HG03520 (cell line): ENCODE data around the gene NLGN3.

Experiments
- ATAC-seq: cut with Tn5 transposase; IDR thresholded peaks from one replicate; pipeline ENCODE4 v1.9.1; 2021; ENCODE audit warnings: mild to moderate bottlenecking, moderate library complexity; ENCODE audit not compliant: unreplicated experiment

NLGN3 gene

DNA sequence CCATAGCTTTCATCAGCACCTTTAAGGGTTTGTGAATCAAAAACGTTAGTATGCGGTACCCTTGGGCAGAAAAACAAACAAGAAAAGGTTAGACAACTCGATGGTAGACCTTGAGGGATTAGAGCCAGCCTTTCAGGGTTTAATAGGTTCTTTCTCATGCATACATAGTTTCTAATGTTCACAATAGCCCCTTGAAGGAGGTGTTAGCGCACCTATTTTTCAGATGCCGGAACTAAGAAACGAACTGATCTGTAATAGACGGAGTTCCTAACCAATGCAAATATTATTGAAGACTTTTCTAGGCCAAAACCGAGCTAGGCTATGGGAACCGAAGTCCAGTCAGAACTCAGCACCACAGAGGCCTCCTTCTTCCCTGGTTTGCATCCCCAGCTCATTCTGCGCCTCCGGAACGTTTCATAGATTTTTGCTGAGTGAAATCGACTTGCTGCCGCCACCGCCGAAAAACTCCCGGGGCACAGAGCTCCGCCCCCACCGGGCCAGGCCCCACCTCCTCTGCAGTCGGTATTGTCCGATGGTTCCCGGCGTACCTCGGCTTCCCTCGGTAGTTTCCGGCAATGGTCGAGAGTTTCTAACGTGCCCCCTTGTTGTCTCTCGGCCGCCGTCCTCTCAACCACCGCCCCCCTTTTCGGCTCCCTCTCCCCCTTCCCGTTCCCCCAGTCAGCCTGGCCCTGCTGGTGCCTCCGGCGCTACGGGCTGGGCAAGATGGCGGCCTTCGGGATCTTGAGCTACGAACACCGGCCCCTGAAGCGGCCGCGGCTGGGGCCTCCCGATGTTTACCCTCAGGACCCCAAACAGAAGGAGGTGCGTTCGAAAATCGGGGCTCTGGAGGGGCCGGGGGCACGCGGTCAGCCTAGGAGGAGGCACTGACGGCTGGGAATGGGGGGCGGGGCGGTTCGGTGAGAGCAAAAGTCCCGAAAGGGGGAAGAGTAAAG, 26.3 kb upstream of the NLGN3 start, which contains the start of gene MED12:
Gene MED12 (plus strand): TSS at position 565 of the 953 bp plus-strand sequence. CDS start 159 bp downstream, at position 724.
- peak; percentile 76 for ATAC-seq

DNA sequence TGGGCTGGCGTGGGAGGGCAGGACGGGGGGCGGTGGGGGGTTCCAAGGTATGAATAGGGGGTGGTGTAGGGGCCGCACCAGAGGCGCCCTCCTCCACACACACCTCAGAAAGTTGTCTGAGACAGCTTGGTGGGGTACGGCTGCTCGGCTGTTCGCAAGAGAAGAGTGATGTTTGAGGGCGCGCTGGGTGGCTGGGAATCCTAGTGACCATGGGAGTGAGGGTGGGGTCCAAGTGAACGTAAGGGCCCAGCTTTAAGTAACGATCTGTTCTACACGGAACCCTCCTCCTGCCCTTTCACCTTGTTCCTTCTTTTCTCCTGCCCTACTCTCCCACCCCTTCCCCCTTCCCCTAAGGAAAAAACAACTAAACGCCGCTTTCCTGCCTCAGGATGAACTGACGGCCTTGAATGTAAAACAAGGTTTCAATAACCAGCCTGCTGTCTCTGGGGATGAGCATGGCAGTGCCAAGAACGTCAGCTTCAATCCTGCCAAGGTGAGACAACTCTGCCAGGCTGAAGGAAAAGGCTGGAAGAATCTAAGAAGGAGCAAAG, 25.6 kb upstream of the NLGN3 start:
- peak; percentile 28 for ATAC-seq

DNA sequence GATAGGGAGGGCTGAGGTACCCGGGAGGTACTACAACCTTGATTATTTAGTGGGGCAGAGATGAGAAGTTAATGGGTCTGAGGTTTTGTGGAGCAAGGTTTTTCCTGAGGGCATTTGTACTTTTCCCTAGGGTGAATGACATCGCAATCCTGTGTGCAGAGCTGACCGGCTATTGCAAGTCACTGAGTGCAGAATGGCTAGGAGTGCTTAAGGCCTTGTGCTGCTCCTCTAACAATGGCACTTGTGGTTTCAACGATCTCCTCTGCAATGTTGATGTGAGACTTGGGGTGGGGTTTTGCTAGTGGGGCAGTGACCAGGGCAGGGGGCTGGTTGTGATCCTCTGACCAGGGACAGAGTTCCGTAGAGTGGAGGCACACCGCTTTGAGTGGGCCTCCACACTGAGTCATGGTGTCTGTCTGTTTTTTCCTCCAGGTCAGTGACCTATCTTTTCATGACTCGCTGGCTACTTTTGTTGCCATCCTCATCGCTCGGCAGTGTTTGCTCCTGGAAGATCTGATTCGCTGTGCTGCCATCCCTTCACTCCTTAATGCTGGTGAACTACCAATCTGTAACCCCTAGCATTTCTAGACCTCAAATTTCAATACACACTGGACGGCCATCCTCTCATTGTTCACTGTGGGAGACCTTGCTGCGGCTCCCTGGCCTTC, 16.3 kb upstream of the NLGN3 start:
- no peak for ATAC-seq

DNA sequence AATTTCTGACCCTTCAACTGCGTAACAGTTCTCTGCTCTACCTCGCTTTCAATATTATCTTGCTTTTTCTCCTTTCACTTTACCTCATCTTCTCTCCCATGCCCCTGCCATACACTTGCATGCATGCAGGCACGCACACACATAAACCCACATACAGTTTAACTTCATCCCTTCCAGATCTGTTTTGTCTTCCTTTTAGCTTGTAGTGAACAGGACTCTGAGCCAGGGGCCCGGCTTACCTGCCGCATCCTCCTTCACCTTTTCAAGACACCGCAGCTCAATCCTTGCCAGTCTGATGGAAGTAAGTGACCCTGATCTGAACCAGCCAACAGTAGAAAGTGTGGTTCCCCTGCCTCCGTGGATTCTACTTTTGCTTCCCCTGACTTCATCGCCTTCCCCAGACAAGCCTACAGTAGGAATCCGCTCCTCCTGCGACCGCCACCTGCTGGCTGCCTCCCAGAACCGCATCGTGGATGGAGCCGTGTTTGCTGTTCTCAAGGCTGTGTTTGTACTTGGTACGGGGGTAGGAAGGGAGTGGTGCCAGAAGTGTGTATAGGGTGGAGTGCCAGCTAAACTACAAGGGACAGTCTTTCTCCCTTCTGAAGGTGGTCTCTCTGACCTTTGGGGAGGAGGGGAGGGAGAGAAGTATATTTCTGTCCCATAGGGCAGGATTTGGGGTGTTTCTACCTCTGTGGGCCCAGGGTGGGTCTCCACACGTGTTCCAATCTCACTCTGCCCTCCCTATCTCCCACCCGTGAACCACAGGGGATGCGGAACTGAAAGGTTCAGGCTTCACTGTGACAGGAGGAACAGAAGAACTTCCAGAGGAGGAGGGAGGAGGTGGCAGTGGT, 15.5 kb upstream of the NLGN3 start:
- ATAC-seq: no peak

DNA sequence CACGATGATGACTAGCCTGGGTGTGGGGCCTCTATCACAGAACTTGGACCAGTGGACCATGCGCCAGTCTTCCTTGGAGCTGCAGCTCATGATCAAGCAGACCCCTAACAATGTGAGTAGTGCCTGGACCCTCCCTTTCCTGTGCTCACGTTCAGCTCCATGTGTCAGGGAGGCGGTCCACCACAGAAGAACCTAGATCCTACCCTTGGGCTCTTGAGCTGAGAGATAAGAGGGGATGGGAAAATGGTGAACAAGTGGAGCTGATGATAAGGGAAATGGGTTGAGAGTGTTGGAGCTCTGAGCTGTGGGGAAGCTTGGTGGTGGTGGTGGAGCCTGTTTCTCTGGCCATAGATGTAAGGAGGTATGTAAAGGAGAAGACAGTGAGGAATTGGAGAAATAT, 13.1 kb upstream of the NLGN3 start:
- ATAC-seq: no peak

DNA sequence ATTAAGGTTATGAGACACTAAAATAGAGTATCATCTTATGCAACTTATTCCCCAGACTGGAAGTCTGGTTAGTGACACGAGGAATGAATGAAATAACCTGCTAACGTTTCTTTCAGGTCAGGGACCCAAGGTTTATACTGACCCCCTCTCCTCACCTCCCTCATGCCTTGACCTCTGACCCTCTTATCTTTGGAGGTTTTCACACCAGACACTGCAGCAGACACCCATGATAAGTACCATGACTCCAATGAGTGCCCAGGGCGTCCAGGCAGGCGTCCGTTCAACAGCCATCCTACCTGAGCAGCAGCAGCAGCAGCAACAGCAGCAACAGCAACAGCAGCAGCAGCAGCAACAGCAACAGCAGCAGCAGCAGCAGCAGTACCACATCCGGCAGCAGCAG, 4.2 kb upstream of the NLGN3 start:
- no peak for ATAC-seq

DNA sequence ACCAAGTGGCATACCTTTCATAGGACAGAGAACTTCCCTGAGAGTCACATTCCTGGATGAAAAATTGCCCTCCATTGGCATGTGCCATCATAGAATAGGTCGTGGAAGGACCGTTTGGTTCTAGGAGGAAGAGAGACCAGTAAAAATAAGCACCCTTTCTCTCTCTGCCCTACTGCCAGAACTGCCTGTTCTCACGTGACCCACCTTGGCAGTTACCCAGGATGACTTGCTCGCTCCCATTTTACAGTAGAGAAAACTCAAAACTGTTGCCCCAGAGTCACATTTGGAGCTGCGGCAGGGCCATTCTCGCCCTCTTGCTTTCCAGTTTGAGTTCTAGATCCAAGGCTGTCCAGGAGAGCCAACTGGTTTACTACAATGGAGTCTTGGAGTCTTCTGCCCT, 1.1 kb upstream of the NLGN3 start:
- no peak for ATAC-seq

DNA sequence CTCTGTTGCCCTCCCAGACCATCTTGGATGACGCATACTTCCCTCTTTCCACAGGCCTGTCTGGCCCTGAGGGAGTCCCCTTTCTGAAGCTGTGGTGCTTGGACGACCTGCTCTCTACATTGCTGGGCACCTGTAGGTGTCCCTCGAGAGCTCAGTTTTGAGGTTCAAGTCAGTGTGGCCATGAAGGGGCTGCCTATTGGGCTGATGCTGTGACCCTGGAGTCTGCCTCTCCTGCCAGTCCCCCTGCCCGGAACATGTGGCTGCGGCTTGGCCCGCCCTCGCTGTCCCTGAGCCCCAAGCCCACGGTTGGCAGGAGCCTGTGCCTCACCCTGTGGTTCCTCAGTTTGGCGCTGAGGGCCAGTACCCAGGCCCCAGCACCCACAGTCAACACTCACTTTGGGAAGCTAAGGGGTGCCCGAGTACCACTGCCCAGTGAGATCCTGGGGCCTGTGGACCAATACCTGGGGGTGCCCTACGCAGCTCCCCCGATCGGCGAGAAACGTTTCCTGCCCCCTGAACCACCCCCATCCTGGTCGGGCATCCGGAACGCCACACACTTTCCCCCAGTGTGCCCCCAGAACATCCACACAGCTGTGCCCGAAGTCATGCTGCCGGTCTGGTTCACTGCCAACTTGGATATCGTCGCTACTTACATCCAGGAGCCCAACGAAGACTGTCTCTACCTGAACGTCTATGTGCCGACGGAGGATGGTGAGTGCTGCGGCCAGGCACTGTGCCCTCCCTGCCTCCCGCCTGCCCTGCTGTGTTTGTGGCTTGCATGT, 3.0 kb downstream of the NLGN3 start:
- no peak for ATAC-seq

DNA sequence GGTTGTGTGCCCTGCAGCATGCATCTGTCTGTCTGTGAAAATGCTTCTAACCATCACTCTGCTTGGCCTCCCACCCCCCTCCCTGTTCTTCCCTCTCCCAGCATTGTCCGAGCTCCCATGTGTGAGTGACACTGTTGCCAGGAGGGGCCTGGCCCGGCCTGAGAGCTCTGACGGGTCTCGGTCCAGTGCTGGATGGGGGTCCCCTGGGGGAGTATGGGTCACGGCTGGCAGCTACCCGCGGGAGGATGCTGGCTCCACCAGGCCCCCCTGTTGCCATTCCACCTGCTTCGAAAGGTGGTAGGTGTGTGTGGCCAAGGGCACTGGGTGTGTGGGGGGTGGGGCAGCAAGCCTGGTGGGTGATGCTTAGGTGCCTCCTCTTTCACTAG, 3.6 kb downstream of the NLGN3 start:
- ATAC-seq: no peak

DNA sequence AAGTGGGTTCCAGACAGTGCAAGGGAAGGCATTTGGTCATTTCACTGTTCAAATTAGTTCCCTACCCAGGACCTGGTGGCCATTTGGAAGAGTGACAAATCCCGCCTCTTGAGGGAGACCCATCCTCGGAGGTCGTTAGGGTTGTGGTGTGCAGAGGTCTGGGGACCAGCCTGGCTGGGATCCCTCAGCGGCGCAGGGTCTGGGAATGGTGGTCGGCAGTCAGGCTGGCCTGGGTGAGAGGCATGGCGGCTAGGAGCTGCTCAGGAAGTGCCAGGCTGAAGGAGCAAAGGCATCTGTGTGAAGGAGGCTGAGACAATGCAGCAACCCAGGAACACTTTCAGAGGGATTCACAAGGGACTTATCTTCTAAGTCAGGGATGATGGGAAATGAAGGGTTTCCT, 6.7 kb downstream of the NLGN3 start:
- no peak for ATAC-seq

DNA sequence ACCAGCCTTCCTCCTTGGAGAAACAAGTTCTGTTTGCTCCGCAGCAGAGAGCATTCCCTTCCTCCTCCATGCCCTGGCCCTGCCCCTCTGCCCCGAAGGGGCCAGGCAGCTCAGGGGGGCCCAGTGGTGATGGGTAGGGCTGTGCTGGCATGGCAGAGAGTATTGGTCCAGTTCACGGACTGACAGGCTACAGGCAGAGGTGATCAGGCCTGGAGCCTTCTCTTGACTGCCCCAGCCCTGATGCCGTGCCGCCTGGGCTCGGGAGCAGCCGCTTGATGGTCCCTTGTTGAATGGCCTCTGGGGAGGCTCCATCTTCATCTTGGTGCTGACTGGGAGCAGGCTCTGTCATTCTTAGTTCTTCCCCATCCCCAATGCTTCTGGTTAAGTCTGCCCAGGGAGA, 9.6 kb downstream of the NLGN3 start:
- no peak for ATAC-seq

DNA sequence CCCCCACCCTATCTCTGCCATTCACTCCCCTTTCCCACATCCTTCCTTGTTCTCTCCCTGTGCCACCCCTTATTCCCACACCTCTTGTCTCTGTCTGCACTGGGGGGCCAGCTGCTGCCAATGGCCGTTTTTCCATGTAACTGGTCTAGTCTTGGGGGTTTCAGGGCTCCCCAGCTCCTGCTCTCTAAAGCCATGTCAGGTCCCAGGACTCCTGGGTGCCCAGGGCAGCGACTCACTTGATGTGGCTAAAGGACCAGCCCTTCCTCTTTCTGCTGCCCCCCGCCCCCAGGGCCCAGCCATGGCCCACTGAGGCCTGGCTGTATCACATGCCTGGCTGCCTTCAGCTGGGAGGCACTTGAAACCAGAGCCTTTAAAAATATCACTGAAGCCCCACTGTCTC, 10.0 kb downstream of the NLGN3 start:
- no peak for ATAC-seq

DNA sequence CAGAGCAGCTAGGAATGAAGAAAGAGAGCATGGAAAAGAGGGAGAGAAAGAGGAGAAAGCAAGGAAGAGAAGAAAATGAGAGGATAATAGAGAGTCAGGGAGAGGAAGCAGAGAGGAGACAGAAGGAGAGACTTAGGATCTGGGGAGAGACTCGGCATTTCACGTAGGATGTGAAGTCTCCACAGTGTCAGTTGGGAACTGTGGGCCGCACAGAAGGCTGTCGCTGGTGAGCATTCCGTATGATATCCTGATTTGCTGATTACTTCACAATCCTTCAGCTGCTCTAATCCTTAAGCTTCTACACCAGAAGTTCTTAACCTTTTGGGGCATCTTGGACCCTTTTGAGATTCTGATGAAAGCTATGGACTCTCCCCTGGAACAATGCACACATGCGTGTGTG, 14.0 kb downstream of the NLGN3 start:
- ATAC-seq: no peak

DNA sequence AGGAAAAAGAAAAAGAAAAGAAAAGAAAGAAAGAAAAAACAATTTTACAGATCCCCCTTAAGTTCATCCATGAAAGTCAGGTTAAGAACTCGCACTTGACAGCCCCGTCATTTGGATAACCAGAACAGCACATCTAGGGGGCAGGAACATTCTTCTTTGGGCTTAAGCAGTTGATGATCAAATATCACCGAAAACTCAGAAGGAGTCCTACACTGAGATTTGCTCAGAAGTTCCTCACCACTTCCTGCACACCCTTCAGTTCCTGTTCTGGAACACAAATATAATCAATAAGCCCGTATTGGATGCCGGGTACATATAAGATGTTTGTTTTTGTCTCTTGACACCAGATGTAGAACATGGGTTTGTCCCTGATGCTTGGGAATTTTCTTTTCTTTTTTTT, 14.7 kb downstream of the NLGN3 start:
- ATAC-seq: no peak

DNA sequence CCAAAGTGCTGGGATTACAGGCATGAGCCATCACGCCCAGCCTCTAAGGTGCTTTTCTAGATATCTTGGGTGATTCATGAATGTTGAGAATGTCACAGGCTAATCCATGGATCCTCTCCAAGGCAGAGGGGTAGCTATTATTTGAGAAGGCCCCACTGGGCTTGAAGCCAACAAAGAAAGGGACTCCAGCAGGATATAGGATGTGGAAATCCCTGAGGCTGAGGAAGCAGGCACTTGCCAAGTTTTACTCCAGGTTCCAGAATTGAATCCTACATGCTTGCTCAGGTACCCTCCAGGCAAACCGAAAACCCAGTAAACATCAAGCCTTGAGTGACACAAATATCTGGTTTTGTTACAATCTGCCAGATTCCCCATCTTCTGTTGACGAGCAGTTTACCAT, 15.8 kb downstream of the NLGN3 start:
- ATAC-seq: no peak

DNA sequence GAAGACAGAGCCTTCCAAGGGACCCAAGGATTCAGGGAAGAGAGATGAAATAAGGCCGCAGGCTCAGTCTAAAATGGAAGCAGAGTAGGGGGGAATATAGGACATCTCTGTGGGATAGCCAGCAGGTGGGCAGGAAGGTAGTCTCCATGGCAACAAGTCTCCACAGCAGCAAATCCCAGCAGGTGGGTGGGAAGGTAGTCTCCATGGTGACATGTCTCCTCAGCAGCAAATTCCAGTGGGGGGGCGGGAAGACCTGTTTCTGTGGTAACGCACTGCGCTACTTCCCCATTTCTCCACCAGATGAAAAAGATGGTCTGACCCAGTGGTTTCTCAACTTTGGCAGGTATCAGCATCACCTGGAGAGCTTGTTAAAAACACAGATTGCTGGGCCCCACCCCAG, 18.3 kb downstream of the NLGN3 start:
- ATAC-seq: no peak

DNA sequence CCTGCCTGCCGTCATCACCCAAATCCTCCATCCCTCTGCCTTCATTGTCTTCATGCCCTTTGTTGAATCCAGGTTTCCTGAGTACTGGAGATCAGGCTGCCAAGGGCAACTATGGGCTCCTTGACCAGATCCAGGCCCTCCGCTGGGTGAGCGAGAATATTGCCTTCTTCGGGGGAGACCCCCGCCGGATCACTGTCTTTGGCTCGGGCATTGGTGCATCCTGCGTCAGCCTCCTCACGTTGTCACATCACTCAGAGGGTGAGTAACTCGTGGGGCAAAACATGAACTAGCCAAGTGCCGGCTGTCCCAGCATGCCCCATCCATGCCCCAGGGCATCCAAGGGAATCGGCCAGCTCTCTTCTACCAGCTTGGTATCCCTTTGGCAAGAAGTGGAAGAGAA, 19.4 kb downstream of the NLGN3 start:
- ATAC-seq: no peak

DNA sequence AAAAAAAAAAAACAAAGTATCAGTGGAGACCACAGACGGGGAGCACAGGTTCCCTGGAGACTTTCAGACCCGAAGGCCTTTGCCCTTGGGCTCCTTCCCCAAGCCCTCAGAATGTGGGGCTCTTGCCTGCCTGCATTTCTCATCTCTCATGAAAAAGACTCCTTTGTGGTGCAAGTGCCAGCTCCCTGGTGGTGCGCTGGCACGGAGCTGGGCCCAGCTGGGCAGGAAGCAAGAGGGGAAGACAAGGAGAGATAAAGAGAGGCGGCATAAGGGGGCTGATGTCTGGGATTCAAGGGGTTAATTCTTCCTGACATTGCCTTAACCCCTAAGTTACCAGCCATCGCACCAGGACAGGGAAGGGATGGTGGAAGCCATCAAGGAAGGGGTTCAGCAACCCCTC, 21.8 kb downstream of the NLGN3 start:
- no peak for ATAC-seq

DNA sequence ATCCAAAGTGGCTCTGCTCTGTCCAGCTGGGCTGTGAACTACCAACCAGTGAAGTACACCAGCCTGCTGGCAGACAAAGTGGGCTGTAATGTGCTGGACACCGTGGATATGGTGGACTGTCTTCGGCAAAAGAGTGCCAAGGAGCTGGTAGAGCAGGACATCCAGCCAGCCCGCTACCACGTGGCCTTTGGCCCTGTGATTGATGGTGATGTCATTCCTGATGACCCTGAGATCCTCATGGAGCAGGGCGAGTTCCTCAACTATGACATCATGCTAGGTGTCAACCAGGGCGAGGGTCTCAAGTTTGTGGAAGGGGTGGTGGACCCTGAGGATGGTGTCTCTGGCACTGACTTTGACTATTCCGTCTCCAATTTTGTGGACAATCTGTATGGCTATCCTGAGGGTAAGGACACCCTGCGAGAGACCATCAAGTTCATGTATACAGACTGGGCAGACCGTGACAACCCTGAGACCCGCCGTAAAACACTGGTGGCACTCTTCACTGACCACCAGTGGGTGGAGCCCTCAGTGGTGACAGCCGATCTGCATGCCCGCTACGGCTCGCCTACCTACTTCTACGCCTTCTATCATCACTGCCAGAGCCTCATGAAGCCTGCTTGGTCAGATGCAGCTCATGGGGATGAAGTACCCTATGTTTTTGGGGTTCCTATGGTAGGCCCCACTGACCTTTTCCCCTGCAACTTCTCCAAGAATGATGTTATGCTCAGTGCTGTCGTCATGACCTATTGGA, 22.6 kb downstream of the NLGN3 start:
- ATAC-seq: no peak

DNA sequence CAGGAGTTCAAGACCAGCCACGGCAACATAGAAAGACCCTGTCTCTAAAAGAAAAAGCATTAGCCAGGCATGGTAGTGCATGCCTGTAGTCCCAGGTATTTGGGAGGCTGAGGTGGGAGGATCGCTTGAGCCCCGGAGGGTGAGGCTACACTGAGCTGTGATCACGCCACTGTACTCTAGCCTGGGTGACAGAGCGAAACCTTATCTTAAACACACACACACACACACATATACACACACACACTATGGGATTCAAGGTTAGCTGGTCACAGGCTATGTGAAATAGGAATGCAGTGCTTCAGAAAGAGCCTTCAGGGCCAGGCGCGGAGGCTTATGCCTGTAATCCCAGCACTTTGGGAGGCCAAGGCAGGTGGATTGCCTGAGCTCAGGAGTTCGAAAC, 23.5 kb downstream of the NLGN3 start:
- no peak for ATAC-seq
